Measurements from ENCODE around the gene UBE2I.

The UBE2I gene

GRCh38 chr16:1330931-1331711 lies 21.7 kb downstream of the UBE2I start:
- DNase-seq (ENCODE audit: low spot score), result no peak

DNA sequence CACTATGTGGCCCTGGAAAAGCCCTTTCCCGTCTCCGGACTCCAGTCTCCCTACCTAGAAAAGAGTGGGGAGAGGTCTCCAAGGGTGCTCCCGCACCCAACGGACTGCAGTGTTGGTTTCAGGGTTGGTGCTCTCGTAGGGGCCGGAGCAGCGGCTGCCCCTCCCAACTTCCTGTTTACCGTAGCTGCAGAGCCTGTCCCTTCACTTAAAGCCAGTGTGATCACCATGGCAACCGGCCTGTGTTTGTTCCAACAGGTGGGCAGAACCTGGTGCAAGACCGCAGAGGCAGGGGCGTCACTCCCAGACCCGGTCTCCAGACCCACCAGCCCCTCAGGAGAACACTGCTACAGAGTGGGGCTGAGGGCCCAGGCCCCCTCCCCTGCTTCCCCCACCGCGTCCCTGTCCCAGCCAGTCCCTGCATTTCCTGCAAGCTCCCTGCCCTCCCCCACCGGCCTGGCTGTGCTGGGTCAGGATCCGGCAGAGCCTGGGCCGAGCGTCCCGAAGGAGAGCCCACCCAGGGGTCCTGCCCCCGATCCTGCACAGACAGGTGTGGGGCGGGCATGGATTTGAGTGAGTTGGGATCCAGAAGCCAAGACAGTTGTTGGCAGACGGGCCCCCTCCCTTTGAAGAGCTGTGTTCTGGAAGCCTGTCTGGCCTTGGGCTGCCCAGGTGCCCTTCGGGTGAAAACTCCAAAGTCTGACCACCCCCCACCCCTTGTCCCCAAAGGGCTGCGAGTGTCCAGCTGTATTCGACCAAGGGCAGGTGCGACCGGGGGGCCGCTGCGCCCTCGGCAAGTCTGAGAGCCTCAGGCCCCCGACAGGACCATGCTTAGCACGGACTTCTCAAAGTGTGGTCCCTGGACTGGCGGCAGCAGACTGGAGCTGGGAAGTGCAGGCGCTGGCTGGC lies 22.5 kb downstream of the UBE2I start:
- DNase-seq (ENCODE audit: low spot score), result peak; percentile 43

GRCh38 chr16:1332618-1333148 lies 23.2 kb downstream of the UBE2I start:
- no peak for DNase-seq (ENCODE audit: low spot score)

GRCh38 chr16:1333149-1333812 lies 23.8 kb downstream of the UBE2I start, which contains the start of gene BAIAP3:
Gene BAIAP3 (plus strand): TSS chr16:1333645. CDS start chr16:1338550, 4,905 bp downstream.
- DNase-seq (ENCODE audit: low spot score), result peak; percentile 86

DNA sequence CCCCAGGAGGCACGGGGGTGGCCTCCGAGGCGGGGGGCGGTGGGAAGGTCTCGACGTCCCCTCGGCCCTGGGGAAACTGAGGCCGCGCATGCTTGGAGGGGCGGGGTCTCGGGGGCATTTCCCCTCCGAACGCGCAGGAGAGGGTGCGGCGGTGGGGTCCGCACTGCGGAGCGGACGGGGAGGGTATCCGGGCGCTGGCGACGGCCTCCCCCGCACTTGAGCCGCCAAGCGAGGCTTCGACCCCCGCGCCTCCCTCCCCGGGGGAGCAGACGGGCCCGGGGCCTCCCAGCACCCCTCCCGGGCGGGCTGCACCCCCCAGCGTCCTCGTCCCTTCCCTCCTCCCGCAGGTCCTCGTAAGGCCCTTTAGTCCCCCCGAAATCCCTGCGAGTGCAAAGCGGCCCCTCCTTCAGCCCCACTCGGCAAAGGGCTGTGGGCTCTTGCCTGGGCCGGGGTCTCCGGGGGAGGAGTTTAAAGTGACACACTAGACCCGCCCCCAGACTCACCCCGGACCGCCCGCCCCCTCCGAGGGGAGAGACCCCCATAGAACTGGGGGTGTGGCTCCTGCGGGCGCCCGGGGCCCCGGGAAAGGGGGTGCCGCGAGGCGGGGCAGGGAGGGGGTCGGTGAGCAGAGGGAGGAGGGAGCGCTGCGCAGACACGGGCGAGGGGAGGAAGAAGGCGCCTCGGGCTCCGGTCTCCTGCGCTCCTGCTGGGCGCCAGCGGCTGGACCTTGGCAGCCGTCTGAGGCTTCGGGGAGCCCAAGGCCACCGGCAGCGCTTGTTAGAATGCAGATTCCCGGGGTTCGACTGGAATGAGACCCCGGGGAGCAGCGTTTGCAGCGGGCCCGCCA lies 24.6 kb downstream of the UBE2I start:
- DNase-seq (ENCODE audit: low spot score), result no peak

- no peak for DNase-seq (ENCODE audit: low spot score)
Observed at GRCh38 chr16:1334739-1335138, 25.3 kb downstream of the UBE2I start.

- DNase-seq (ENCODE audit: low spot score), result no peak
Observed at GRCh38 chr16:1335211-1335971, 26.0 kb downstream of the UBE2I start.

GRCh38 chr16:1335996-1336395 lies 26.6 kb downstream of the UBE2I start:
- no peak for DNase-seq (ENCODE audit: low spot score)

GRCh38 chr16:1336619-1337018 lies 27.2 kb downstream of the UBE2I start:
- no peak for DNase-seq (ENCODE audit: low spot score)

- no peak for DNase-seq (ENCODE audit: low spot score)
Observed at GRCh38 chr16:1337486-1337885, 28.1 kb downstream of the UBE2I start.

- no peak for DNase-seq (ENCODE audit: low spot score)
Observed at GRCh38 chr16:1338119-1338730, 28.8 kb downstream of the UBE2I start.

- DNase-seq (ENCODE audit: low spot score), result no peak
Observed at GRCh38 chr16:1338855-1339675, 29.6 kb downstream of the UBE2I start.

GRCh38 chr16:1340730-1341494 lies 31.5 kb downstream of the UBE2I start:
- no peak for DNase-seq (ENCODE audit: low spot score)

- DNase-seq (ENCODE audit: low spot score), result no peak
Observed at GRCh38 chr16:1341495-1342420, 32.3 kb downstream of the UBE2I start.

DNA sequence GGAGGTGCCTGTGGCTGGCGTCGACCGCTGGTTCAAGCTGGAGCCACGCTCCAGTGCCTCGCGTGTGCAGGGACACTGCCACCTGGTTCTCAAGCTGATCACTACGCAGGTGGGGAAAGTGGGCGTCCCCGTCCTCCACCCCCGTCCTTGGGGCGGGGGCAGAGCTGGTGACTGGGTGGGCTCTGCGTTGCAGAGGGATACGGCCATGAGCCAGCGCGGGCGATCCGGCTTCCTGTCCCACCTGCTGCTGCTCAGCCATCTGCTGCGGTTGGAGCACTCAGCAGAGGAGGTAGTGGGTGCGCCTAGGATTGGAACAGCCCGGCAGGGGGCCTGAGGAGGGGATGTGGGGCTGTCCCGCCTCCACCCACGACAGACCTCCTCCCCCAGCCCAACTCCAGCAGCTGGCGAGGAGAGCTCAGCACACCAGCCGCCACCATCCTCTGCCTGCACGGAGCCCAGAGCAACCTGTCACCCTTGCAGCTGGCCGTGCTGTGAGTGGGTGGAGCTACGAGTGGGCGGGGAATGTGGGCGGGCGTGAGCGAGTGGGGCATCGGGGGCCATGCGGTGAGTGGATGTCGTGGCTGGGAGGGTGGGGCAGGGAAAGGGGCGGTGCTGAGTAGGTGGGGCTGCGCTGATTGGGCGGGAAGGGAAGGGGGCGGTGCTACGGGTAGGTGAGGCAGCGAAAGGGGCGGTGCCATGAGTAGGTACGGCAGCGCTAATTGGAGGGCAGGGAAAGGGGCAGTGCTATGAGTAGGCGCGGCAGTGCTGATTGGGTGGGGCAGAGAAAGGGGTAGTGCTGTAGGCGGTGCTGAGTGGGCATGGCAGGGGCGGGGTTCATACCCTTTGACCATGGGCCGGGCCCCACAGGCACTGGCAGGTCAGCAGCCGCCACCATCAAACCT lies 33.3 kb downstream of the UBE2I start:
- peak; percentile 90 for DNase-seq (ENCODE audit: low spot score)
